ENCODE results near the gene TTC28. TPM values are rescaled to one million over a fixed set of nuclear protein-coding genes. Genes with fewer than 3 reads are reported as not detected.
"Not testable (repeated sequence)": the region's sequence is repeated elsewhere in the genome, so short reads cannot be mapped to it uniquely, and the experiment has no call there.

Gene TTC28
- total RNA-seq, 2 donors from 2014 or later = 0.03 to 0.28 TPM

DNA sequence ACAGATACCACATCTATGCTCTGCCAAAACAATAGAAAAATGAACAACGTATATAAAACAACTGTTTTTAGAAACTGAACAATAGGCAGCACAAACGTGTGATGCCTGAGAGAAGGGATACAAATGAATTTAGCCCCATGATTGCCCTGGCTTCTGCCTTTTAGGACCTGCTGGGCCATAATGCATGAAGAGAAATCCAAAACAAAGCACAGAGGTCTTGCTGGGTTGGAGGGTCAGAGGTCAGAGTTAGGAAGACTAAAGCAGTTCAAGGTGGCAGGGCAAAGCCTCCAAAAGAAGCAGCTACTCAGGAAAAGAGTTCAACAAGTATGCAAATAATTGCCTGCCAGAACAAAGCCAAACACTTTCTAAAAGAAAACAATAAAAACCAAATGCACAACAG is 138.5 kb downstream of the TTC28 start:
- no peak for ATAC-seq (replicated peaks)

DNA sequence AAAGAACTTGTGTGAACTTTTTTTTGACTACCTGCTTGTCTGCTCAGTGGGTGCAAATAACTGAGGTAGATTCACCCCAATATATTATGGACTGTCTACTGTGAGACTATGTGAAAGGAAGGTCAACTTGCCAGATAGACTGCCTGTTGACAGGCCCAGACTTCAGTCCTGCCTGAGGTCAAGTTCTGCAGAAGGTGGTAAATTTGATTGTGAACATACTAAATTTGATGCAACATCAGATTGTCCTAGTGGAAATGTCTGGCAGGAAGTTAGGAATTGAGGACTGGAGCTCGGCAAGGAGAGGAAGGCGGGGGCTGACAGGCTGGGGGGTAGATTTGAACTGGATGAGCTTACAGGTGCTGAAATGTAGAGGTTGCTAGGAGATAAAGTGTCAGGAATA is 140.7 kb downstream of the TTC28 start:
- no peak for ATAC-seq (replicated peaks)
- Mint-ChIP-seq H3K4me3 (no peak overlapping the region), H3K27me3 (peaks cover 5% of the 10 kb centered on the region), H3K9me3 (peaks cover 3% of the 10 kb centered on the region), H3K36me3 (ENCODE audit: low read depth) (no peaks in the 10 kb centered on the region), H3K27ac (no peak overlapping the region), H3K4me1 (no peaks in the 10 kb centered on the region)

More for the DNA sequence above, 138.5 kb downstream of the TTC28 start:
- Mint-ChIP-seq H3K36me3 (ENCODE audit: low read depth) (no peaks in the 10 kb centered on the region), H3K4me3 (no peak overlapping the region), H3K9me3 (peaks cover 3% of the 10 kb centered on the region), H3K27me3 (peaks cover 8% of the 10 kb centered on the region), H3K27ac (no peak overlapping the region), H3K4me1 (no peaks in the 10 kb centered on the region)

DNA sequence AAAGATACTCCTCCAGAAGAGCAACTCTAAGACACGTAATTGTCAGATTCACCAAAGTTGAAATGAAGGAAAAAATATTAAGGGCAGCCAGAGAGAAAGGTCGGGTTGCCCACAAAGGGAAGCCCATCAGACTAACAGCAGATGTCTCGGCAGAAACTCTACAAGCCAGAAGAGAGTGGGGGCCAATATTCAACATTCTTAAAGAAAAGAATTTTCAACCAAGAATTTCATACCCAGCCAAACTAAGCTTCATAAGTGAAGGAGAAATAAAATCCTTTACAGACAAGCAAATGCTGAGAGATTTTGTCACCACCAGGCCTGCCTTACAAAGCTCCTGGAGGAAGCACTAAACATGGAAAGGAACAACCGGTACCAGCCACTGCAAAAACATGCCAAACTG is 149.1 kb downstream of the TTC28 start:
- Mint-ChIP-seq H3K9me3 (peaks cover 16% of the 10 kb centered on the region), H3K27me3 (peaks cover 35% of the 10 kb centered on the region)
- ATAC-seq (replicated peaks); H3K4me1 Mint-ChIP-seq; H3K27ac Mint-ChIP-seq; H3K36me3 Mint-ChIP-seq (ENCODE audit: low read depth); H3K4me3 Mint-ChIP-seq: not testable (repeated sequence)

DNA sequence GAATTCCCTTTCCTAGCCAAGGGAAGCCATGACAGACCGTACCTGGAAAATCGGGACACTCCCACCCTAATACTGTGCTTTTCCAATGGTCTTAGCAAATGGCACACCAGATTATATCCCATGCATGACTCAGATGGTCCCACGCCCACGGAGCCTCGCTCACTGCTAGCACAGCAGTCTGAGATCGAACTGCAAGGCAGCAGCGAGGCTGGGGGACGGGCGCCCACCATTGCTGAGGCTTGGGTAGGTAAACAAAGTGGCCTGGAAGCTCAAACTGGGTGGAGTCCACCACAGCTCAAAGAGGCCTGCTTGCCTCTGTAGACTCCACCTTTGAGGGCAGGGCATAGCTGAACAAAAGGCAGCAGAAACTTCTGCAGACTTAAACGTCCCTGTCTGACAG is 150.5 kb downstream of the TTC28 start:
- peaks cover 16% of the 10 kb centered on the region for H3K9me3 Mint-ChIP-seq
- not testable (repeated sequence) for H3K4me3 Mint-ChIP-seq; ATAC-seq (replicated peaks); H3K27ac Mint-ChIP-seq; H3K4me1 Mint-ChIP-seq; H3K36me3 Mint-ChIP-seq (ENCODE audit: low read depth)
- H3K27me3 Mint-ChIP-seq = peaks cover 35% of the 10 kb centered on the region

DNA sequence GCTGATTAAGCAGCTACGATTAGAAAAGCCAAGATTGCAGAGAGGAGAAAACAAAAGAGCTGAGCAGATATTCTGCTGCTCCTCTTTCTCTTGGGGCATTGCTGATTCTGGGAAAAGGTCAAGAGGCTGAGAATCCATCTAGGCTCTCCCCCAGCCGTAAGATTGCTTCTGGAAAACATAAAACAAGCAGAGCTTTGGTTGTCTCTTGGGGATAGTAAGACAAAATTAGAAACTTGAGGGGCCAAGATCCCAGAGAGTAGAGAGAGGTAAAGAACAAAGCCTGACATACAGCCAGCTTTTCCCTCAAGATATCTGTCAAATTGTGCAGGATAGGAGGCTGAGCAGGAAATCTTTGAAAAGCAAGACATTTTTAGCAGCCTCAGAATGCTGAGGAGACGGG is 158.2 kb downstream of the TTC28 start:
- H3K36me3 Mint-ChIP-seq (ENCODE audit: low read depth) = no peaks in the 10 kb centered on the region
- H3K4me1 Mint-ChIP-seq = no peaks in the 10 kb centered on the region

DNA sequence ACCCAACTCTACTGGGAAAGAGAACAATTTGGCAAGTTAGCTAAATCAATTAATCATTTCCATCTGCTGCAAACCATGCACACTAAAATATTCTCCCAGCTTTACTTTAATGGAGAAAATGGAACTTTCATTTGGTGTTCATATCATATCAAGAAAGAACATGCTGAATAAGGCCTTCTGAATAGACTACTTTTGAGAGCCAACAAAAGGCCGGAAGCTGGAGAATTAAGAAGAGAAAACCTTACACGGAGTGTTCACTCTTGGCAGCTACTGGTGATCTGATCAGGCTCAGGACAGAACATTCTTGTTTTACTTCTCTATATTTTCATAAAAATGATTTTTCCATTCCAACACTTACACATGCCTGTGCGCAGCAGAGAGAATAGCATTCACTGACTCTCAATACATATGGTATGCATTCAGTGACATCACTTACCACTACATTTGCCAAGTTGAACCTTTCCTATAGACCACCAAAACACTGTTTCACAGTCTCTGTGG is 165.3 kb downstream of the TTC28 start:
- Mint-ChIP-seq H3K27ac (no peak overlapping the region), H3K4me1 (no peaks in the 10 kb centered on the region), H3K9me3 (peaks cover 16% of the 10 kb centered on the region), H3K27me3 (peaks cover 25% of the 10 kb centered on the region), H3K4me3 (no peak overlapping the region), H3K36me3 (ENCODE audit: low read depth) (no peaks in the 10 kb centered on the region)
- no peak for ATAC-seq (replicated peaks)

More for the DNA sequence above, 158.2 kb downstream of the TTC28 start:
- H3K27ac Mint-ChIP-seq = no peak overlapping the region
- H3K9me3 Mint-ChIP-seq = no peaks in the 10 kb centered on the region
- ATAC-seq (replicated peaks) = no peak
- H3K4me3 Mint-ChIP-seq = no peak overlapping the region
- peaks cover 34% of the 10 kb centered on the region for H3K27me3 Mint-ChIP-seq

DNA sequence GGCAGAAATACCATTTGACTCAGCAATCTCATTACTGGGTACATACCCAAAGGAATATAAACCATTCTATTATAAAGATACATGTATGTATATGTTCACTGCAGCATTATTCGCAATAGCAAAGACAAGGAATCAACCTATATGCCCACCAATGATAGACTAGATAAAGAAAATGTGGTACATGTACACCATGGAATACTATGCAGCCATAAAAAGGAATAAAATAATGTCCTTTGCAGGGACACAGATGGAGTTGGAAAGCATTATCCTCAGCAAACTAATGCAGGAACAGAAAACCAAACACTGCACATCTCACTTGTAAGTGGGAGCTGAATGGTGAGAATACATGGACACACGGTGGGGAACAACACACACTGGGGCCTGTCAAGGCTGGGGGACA is 167.3 kb downstream of the TTC28 start:
- not testable (repeated sequence) for H3K4me1 Mint-ChIP-seq; H3K27ac Mint-ChIP-seq; H3K36me3 Mint-ChIP-seq (ENCODE audit: low read depth); ATAC-seq (replicated peaks); H3K4me3 Mint-ChIP-seq
- H3K27me3 Mint-ChIP-seq = peaks cover 32% of the 10 kb centered on the region
- H3K9me3 Mint-ChIP-seq = peaks cover 21% of the 10 kb centered on the region

DNA sequence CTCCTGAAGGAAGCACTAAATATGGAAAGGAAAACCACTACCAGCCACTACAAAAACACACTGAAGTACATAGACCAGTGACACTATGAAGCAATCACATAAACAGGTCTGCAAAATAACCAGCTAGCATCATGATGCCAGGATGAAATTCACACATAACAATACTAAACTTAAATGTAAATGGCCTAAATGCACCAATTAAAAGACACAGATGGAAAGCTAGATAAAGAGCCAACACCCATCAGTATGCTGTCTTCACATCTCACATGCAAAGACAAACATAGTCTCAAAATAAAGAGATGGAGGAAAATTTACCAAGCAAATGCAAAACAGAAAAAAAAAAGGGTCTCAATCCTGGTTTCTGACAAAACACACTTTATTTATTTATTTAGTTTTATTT is 171.7 kb downstream of the TTC28 start:
- H3K4me3 Mint-ChIP-seq = no peak overlapping the region
- no peak for ATAC-seq (replicated peaks)
- no peaks in the 10 kb centered on the region for H3K36me3 Mint-ChIP-seq (ENCODE audit: low read depth)
- H3K27me3 Mint-ChIP-seq = peaks cover 41% of the 10 kb centered on the region
- H3K4me1 Mint-ChIP-seq = no peaks in the 10 kb centered on the region
- no peak overlapping the region for H3K27ac Mint-ChIP-seq
- peaks cover 21% of the 10 kb centered on the region for H3K9me3 Mint-ChIP-seq

DNA sequence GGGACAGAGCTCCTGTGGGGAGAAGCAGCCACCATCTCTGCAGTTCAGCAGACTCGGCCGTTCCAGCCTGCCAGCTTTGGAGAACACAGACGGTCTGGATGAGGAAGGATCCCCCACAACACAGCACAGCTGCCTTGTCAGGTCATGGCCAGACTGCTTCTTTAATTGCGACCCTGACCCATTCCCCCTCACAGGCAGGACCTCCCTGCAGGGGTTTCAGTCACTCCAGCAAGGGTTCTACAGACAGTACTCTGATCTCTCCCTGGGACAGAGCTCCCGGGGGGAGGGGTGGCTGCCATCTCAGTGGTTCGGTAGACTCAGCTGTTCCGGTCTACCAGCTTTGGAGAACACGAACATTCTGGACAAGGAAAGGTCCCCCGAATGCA is 173.5 kb downstream of the TTC28 start:
- Mint-ChIP-seq H3K4me1 (no peaks in the 10 kb centered on the region), H3K27ac (no peak overlapping the region), H3K4me3 (no peak overlapping the region), H3K27me3 (peaks cover 42% of the 10 kb centered on the region), H3K36me3 (ENCODE audit: low read depth) (no peaks in the 10 kb centered on the region), H3K9me3 (peaks cover 15% of the 10 kb centered on the region)
- ATAC-seq (replicated peaks) = no peak

DNA sequence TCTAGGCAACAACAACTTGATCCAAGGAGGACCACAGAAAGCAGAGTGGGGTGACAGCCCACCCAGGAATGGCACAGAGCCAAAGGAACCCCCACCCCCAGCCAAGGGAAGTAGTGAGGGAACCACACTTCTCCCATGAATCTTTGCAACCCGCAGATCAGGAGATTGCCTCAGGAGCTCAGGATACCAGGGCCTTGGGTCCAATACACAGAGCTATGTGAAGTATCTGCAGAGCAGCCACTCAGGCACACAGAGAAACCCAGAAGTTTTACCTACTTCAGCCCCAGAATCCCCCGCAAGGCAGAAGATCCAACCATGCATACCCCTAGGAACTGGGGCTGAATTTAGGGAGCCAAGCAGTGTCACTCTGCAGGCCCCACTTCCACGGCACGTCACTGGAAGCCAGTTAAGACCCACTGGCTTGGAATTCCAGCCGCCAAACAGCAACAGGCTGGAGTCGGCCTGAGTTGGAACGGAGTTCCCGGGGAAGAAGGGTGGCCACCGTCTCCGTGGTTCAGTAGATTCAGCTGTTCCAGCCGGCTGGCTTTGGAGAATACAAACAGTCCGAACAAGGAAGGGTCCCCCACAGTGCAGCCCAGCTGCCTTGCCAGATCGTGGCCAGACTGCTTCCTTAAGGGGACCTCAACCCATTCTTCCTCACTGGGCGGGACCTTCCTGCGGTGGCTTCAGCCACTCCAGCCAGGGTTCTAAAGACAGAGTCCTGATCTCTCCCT is 174.1 kb downstream of the TTC28 start:
- Mint-ChIP-seq H3K4me3 (no peak overlapping the region), H3K27me3 (peaks cover 42% of the 10 kb centered on the region), H3K27ac (no peak overlapping the region), H3K9me3 (peaks cover 11% of the 10 kb centered on the region), H3K36me3 (ENCODE audit: low read depth) (no peaks in the 10 kb centered on the region), H3K4me1 (no peaks in the 10 kb centered on the region)
- no peak for ATAC-seq (replicated peaks)

DNA sequence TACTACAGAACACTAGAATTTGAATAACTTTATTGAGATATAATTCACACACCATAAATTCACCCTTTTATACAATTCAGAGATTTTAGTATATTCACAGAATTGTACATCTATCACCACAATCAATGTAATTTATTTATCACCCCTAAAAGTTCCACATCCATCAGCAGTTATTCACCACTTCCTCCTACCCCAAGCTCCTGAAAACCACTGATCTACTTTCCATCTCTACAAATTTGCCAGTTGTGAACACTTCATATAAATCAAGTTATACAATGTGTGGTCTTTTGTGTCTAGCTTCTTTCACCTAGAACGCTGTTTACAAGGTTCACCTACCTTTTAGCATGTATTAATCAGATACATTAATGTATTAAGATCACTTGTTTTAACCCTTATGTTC is 179.6 kb downstream of the TTC28 start:
- no peak overlapping the region for H3K27ac Mint-ChIP-seq
- H3K27me3 Mint-ChIP-seq = peaks cover 41% of the 10 kb centered on the region
- no peak for ATAC-seq (replicated peaks)
- H3K9me3 Mint-ChIP-seq = no peaks in the 10 kb centered on the region
- no peaks in the 10 kb centered on the region for H3K36me3 Mint-ChIP-seq (ENCODE audit: low read depth)
- H3K4me1 Mint-ChIP-seq = no peaks in the 10 kb centered on the region
- no peak overlapping the region for H3K4me3 Mint-ChIP-seq

DNA sequence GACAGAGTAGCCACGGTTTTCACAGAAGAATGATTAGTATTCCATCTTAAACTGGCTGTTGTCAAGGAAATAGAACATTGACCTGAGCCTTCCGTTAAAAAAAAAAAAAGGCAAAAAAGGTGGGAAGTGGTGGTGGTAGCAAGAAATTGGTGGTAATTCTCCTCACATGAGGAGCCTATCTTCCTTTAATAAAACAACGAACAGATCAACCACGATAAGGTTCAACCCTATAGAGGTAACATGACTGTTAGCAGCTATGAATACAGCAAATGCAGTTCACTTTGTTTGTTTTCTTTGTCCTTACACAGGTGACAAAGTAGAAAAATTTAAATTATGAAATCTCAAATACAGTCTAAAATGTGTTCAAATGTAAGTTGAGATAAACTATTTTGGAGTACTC is 181.6 kb downstream of the TTC28 start:
- Mint-ChIP-seq H3K36me3 (ENCODE audit: low read depth) (no peaks in the 10 kb centered on the region), H3K9me3 (no peaks in the 10 kb centered on the region), H3K27ac (no peak overlapping the region), H3K4me1 (no peaks in the 10 kb centered on the region), H3K27me3 (peaks cover 43% of the 10 kb centered on the region), H3K4me3 (no peak overlapping the region)
- ATAC-seq (replicated peaks) = no peak

DNA sequence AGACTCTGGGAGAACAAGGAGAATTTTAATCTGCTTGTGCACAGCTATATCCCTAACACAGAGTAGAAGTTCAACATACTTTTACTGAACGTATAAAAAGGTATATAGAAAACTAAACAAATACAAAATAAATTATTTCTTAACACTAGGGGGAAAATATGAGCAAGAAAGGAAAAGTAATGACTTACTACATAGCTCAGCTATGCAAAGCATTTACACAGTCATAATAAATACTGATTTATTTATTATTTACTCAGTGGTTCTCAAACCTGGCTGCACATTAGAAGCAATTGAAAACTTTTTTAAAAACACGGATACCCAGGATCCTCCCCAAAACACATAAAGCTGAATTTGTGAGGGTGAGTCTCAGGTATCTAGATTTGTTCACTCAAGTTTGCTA is 182.5 kb downstream of the TTC28 start:
- H3K4me3 Mint-ChIP-seq = no peak overlapping the region
- no peak for ATAC-seq (replicated peaks)
- peaks cover 41% of the 10 kb centered on the region for H3K27me3 Mint-ChIP-seq
- H3K9me3 Mint-ChIP-seq = no peaks in the 10 kb centered on the region
- no peaks in the 10 kb centered on the region for H3K4me1 Mint-ChIP-seq
- H3K36me3 Mint-ChIP-seq (ENCODE audit: low read depth) = no peaks in the 10 kb centered on the region
- H3K27ac Mint-ChIP-seq = no peak overlapping the region

DNA sequence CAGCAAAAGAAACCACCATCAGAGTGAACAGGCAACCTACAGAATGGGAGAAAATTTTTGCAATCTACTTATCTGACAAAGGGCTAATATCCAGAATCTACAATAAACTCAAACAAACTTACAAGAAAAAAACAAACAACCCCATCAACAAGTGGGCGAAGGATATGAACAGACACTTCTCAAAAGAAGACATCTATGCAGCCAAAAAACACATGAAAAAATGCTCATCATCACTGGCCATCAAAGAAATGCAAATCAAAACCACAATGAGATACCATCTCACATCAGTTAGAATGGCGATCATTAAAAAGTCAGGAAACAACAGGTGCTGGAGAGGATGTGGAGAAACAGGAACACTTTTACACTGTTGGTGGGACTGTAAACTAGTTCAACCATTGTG is 188.4 kb downstream of the TTC28 start:
- not testable (repeated sequence) for ATAC-seq (replicated peaks); H3K9me3 Mint-ChIP-seq; H3K4me3 Mint-ChIP-seq; H3K27ac Mint-ChIP-seq; H3K4me1 Mint-ChIP-seq; H3K36me3 Mint-ChIP-seq (ENCODE audit: low read depth)
- H3K27me3 Mint-ChIP-seq = peaks cover 23% of the 10 kb centered on the region

DNA sequence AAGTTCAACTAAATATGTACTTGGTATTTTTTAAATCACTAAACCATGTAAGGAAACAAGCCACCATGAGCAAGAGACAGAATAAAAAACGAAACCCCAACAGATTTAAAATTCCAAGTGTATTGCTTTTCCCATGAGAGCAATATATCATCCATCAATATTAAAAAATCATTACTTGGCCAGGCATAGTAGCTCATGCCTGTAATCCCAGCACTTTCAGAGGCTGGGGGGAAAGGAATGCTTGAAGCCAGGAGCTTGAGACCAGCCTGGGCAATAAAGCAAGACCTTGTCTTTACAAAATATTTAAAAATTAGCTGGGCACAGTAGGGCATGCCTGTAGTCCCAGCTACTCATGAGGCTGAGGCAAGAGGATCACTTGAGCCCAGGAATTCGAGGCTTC is 190.8 kb downstream of the TTC28 start:
- no peak overlapping the region for H3K27ac Mint-ChIP-seq
- H3K36me3 Mint-ChIP-seq (ENCODE audit: low read depth) = no peaks in the 10 kb centered on the region
- H3K9me3 Mint-ChIP-seq = no peaks in the 10 kb centered on the region
- H3K4me3 Mint-ChIP-seq = no peak overlapping the region
- ATAC-seq (replicated peaks) = no peak
- no peaks in the 10 kb centered on the region for H3K4me1 Mint-ChIP-seq
- peaks cover 23% of the 10 kb centered on the region for H3K27me3 Mint-ChIP-seq

DNA sequence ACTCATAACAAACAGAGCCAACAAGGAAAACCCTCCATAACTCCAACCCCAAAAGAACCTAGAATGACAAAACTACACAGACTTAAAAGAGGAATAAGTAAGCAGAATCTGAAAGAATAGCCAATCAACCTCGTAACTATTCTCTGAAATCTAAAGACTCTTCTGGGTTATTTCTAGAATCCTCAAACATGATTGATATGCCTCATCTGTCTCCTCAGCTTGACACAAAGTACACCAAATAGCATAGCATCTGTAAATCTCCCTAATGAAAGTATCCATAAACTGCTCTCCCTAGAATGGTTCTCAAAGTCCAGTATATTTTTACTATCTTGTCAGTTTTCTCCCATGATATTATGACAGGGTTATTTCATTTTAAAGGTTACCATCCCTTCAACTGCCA is 195.0 kb downstream of the TTC28 start:
- Mint-ChIP-seq H3K27me3 (peaks cover 29% of the 10 kb centered on the region), H3K27ac (no peak overlapping the region)

More for the DNA sequence above, 195.0 kb downstream of the TTC28 start:
- Mint-ChIP-seq H3K36me3 (ENCODE audit: low read depth) (no peaks in the 10 kb centered on the region), H3K4me3 (no peak overlapping the region), H3K4me1 (no peaks in the 10 kb centered on the region), H3K9me3 (no peaks in the 10 kb centered on the region)
- ATAC-seq (replicated peaks) = no peak

Data from activated T-helper 17 cell treated with anti-CD3 and anti-CD28 coated beads, Interleukin-2, amount 50 U/mL, for 72 hours (primary cell).